ENCODE results near the gene ZBTB6.

DNA sequence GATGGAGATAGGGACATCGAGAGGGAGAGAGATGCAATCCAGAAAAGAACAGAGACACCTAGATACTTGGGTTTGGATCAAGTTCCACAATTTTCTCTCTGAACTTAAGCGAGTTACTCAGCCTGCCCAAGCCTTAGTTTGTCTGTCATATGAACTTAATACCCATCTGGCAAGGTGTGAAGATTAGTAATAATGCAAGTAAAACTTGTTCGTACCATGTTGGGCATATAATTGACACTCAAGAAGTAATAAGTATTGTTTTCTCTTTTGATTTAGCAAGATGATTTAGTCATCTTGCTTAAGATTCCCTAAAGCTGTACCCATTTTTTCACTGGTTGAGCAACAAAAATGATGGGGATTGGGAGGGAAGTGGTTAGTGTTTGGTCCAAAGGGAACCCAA, 35.2 kb upstream of the ZBTB6 start:
- TF ChIP-seq, protein P1, sequence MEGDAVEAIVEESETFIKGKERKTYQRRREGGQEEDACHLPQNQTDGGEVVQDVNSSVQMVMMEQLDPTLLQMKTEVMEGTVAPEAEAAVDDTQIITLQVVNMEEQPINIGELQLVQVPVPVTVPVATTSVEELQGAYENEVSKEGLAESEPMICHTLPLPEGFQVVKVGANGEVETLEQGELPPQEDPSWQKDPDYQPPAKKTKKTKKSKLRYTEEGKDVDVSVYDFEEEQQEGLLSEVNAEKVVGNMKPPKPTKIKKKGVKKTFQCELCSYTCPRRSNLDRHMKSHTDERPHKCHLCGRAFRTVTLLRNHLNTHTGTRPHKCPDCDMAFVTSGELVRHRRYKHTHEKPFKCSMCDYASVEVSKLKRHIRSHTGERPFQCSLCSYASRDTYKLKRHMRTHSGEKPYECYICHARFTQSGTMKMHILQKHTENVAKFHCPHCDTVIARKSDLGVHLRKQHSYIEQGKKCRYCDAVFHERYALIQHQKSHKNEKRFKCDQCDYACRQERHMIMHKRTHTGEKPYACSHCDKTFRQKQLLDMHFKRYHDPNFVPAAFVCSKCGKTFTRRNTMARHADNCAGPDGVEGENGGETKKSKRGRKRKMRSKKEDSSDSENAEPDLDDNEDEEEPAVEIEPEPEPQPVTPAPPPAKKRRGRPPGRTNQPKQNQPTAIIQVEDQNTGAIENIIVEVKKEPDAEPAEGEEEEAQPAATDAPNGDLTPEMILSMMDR (IDR thresholded peaks at IDR 0.05): no peak
- no peak for TF ChIP-seq POLR2AphosphoS5 (IDR thresholded peaks at IDR 0.05)

All from sigmoid colon (tissue), 4 donors.